Fibroblast of mammary gland (primary cell): Measurements from ENCODE around the gene CHST11.
"Not testable (repeated sequence)": the region's sequence is repeated elsewhere in the genome, so short reads cannot be mapped to it uniquely, and the experiment has no call there.

Experiments used
- DNase-seq: peaks from one replicate; pipeline ENCODE4 v3.0.0-alpha.2; 2010; ENCODE audit warnings: low read depth
- H3K4me3 ChIP-seq: 2 replicates; pipeline ENCODE4 v1.5.1; 2011; ENCODE audit warnings: low read depth, mild to moderate bottlenecking, low read length, moderate library complexity; ENCODE audit not compliant: control insufficient read depth
- CTCF ChIP-seq: conservative IDR thresholded peaks from 2 replicates; pipeline ENCODE4 v1.5.1; 2011; ENCODE audit warnings: low read depth, low read length, inconsistent platforms; ENCODE audit not compliant: control insufficient read depth, insufficient read depth

Gene CHST11

DNA sequence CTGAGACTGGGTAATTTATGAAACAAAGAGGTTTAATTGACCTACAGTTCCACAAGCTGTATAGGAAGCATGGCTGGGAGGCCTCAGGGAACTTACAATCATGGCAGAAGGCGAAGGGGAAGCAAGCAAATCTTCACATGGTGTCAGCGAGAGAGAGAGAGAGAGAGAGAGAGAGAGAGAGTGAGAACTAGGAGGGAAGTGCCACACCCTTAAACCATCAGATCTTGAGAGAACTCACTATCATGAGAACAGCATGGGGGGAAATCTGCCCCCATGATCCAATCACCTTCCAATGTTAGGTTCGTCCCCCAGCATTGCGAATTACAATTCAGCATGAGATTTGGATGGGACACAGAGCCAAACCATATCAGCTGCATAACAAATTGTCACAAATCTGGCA, 96.7 kb downstream of the CHST11 start:
- no peak for TF ChIP-seq CTCF
- no peak overlapping the region for H3K4me3 ChIP-seq
- no peak for DNase-seq

- no peak overlapping the region for H3K4me3 ChIP-seq
- no peak for DNase-seq
- TF ChIP-seq CTCF: no peak
These were observed 98.9 kb downstream of the CHST11 start for GRCh38 chr12:104555648-104556047.

DNA sequence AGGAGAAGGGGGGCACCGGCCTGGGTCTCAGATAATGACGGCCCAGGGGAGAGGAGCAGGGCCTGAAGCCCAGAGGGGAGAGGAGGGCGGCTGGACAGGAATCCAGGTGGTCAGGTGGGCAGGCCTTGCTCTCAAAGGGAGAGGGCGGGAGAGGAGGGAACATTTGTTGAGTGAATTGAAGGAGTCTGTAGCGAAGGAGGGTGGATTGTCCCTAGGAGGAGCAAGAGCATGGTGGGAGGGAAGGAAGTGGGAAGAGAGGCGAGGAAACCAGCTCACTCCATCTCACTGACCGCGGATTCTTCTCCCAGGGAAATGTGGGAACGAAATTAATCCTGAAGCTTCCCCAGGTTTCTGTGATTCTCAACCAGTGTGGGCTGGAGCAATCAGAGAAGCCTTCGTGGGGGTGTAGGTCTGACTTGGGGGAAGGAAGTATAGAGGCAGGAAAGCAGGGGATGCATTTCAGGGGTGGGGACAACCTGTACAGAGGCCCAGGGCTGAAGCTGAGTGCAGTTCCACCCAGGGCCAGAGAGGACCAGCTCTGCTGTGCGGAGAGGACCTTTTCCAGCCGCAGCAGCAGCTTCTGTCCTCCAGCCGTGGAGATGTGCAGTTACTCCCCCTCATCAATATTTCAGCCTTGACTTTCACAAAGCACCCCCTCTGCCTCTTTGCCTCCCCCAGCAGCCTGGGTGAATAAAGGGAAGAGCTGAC, 100.9 kb downstream of the CHST11 start:
- no peak overlapping the region for H3K4me3 ChIP-seq
- TF ChIP-seq CTCF: no peak
- no peak for DNase-seq

DNA sequence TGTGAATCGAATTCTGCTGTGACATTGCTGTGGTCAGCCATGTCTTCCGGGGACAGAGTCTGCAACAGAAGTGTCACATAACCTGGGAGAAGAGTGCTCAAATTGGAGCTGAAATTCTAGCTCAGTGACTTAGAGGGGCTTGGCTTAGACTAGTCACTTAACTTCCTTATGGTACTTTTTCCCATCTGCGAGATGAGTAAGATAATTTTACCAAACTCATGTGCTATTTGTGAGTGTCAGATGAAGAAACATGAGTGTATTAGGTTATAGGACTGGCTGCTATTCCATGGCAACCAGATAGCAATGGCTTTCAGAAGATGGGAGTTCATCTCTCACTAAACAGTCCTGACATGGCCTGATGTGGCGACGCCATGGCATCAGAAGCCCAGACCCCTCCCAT, 104.1 kb downstream of the CHST11 start:
- TF ChIP-seq CTCF: no peak
- DNase-seq: no peak
- H3K4me3 ChIP-seq: no peak overlapping the region

GRCh38 chr12:104562763-104563162, 106.0 kb downstream of the CHST11 start:
- no peak for DNase-seq
- TF ChIP-seq CTCF: no peak
- no peak overlapping the region for H3K4me3 ChIP-seq

DNA sequence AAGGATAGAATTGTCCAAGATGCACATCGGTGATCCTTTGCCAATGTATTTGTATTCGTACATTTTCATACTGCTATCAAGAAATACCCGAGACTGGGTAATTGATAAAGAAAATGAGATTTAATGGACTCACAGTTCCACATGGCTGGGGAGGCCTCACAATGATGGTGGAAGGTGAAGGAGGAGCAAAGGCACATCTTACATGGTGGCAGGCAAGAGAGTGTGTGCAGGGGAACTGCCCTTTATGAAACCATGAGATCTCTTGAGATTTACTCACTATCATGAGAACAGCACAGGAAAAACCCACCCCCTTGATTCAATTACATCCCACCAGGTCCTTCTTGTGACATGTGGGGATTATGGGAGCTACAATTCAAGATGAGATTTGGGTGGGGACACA, 107.9 kb downstream of the CHST11 start:
- not testable (repeated sequence) for H3K4me3 ChIP-seq, DNase-seq

DNA sequence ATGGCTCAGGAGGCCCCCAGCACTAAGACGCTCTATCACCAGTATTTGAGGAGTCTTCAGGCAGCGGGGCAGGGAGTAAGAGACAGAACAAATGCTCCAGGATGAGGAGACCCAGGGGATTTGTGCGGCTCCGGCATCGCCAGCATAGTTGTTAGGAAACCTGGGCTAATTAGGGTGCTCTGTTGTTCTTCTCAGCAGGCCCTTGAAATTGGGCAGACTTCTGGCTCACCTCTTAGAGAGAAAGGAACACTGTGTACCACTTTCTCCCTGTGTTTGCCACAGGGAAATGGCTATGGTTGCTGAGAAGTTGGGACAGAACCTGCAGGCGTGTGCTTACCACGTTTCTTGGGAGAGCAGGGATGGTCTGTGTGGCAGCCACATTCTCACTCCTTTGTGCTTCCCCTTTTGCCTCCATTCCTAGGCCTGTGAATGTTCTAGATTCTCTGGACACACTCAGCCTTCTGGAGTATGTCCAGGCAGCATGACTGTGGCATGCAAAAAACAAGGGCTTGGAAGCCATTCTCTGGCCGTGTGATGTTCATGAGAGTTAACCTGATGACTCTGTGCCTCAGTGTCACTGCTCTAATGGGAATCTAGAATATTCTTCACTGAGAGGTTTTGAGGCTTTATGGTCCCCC, 109.0 kb downstream of the CHST11 start:
- peak; percentile 85 for DNase-seq
- no peak overlapping the region for H3K4me3 ChIP-seq
- no peak for TF ChIP-seq CTCF
